LoVo (cell line): Measurements from ENCODE around the gene GARIN3.

Experiments used
- DNase-seq: peaks from one replicate; pipeline ENCODE4 v3.0.0-alpha.2; 2016; ENCODE audit warnings: low spot score

GARIN3 gene

DNA sequence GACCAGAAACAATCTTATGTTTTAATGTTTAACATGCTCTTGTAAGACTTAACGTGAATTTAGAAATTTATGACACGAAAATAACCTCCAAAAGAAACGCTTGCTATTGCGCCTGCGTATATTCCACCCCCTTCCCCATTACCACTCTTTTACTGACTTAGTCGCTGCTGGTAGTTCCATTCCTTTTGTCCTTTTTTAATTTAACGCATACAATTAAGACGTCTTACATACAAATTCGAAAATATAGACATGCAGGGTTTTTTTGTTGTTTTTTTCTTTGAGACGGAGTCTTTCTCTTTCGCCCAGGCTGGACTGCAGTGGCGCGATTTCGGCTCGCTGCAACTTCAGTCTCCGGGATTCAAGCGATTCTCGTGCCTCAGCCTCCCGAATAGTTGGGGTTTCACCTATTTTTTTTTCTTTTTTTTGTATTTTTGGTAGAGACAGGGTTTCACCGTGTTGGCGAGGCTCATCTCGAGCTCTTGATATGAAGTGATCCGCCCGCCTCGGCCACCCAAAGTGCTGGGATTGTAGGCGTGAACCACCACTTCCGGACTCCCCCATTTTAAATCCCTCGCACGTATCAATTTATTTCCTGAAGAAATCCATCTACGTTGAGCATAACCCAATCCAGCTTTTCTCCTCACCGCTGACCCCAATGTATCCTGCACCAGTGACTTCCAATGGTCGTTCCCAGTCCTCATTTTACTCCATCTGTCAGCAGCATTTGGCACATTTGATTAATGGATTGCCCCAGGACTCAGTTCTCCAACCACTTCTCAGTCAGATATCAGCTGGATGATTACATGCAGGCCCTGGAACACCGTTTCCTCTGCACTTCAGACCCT lies 22.7 kb downstream of the GARIN3 start:
- DNase-seq = no peak

DNA sequence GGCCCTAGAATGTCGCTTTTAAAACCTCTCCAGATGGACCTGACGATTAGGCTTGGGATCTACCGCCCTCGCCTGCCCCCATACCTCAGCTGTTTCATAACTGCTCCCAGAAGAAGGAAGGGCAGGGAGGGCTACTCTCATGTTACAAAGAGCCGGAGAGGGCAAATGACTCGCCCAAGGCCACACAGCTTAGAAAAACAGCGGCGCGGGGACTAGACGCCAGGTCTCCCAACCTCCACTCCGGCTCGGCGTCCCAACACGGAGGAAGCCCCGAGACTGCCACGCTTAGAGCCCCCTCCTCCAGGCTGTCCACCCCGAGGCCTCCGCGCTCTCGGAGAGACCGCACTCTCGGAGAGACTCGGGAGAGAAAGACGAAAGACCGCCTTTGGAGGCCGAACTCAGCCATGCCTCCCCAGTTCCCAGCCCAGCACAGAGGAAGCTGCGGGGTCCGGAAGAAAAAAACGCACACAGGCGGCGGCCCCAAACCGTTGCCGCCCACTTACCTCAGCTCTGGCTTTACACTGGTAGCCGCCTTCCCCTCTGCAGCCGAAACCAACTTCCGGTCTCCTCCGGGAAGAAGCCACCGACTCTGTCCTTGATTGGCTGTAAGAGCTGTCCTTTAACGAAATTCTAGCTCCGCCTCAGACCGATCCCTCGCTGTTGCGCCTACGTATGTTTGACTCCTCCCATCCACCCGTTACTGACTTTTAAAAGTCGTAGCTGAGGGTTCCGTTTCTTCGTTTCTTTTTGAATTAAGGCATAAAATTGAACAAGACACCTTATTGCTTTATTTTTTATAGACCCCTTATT lies 23.5 kb downstream of the GARIN3 start, which contains the start of gene MED7:
MED7 (minus strand) TSS at position 549 of the 810 bp plus-strand sequence. CDS start 3,434 bp downstream, outside the sequence.
- DNase-seq = peak; percentile 100

DNA sequence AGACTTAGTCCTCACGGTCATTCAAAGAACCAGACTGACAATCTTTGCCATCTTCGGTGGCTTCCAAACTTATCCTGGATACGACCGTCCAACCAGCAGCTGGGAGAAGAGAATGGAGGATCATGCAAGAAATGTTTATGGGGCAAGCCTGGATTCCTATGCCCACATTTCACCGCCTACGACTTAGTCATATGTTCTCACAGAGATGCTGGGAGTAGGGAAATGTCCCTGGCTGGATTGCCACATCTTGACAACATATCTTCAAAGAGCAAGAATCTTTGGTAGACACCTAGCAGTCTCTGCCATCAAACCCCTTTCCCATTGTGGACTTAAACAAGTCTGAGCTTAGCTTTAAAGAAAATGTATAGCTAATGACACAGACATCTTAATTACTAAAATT lies 28.4 kb downstream of the GARIN3 start:
- no peak for DNase-seq

DNA sequence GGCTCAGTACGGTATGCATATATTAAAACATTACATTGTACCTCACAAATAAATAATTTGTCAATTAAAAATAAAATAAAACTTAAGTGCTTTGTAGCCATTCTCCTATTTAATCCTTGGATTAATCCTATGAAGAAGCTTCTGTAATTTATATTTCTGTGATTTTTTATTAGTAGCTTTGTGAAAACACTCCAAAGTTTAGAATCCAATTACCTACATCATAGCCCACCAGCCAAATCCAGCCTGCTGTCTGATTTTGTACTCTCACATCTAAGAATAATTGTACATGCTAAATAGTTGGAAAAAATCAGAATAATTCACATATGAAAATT lies 33.8 kb downstream of the GARIN3 start:
- DNase-seq = no peak

DNA sequence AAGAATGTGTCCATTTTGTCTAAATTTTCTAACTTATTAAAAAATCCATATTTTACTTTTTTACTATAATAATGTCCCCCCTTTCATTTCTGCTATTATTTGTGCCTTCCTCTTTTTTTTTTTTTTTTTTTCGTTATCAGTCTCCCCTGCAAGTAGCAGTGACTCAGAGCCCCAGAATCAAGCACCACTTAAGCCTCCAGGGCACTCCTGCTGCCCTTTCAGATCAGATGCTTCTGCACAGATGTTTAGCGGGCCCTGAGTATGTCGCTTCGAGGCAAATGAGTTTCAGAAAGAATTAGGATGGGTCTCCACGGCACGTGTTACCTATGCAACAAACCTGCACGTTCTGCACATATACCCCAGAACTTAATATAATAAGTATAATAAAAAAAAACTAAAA lies 35.1 kb downstream of the GARIN3 start:
- no peak for DNase-seq

DNA sequence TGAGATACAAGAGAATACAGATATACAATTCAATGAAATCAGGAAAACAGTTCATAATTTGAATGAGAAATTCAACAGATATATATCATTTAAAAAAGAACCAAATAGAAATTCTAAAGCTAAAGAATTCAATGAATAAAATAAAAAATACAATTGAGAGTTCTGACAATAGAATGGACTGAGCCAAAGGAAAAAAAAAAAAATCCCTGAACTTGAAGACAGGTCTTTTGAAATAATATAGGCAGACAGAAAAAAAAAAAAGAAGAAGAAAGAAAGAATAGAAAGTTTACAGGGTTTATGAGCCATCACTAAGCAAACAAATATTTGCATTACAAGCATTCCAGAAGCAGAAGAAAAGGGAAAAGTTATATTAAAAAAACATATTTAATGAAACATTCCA lies 44.4 kb downstream of the GARIN3 start:
- no peak for DNase-seq

DNA sequence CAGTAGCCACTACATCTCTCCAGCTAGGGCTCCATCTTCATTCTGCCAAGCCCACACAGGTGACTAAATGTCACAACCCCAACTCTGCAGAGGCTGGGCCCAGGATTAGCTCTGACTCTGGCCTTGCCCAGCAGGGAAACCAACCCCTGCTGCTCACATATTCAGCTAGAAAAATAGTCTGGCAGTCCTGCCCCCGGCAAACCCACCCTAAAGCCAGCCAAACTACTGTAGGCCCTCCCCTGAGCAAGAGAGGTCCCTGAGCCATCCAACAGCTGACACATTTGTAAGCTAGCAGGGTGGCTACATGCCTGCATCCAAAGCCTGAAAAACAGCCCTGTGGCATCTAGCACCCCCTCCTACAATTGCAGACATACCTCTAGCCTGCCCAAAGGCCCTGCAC lies 46.0 kb downstream of the GARIN3 start:
- no peak for DNase-seq

DNA sequence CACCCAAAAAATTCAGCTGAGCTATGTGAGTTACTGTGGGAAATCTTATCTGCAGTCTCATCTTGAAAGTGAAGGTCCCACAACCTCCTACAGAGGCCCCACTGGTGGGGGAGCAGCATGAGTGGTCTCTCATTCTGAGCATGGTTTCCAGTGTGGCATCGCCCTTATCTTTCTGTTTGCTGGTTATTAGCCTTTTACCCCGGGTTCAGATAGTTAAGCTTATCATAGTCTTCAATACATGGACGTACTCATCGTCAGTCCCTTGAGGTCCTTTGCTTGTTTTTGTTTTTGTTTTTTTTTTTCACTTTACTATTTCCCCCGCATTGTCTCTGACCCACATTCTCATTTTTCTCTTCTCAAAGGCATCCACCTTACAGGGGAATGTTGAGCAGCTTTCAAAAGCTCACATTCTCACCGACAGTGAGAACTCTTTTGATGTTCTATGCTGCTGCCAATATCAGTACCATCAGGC lies 49.5 kb downstream of the GARIN3 start:
- no peak for DNase-seq

DNA sequence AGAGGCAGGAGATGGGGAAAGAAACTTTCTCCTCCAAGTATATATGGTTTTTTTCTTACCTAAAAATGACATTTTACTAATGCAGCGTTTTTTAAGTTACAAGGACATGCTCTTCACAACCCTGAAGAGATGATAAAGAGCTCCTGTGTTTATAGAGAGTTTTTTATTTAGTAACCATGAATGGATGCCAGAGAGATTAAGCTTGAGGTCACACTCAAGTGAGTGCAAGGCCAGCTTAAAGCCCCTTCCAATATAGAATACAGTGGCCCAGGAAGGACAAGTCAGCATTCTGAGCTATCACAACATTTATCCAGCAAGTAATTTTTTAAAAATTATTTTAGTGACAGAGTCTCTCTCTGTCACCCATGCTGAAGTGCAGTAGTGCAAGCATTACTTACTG lies 50.6 kb downstream of the GARIN3 start:
- no peak for DNase-seq

DNA sequence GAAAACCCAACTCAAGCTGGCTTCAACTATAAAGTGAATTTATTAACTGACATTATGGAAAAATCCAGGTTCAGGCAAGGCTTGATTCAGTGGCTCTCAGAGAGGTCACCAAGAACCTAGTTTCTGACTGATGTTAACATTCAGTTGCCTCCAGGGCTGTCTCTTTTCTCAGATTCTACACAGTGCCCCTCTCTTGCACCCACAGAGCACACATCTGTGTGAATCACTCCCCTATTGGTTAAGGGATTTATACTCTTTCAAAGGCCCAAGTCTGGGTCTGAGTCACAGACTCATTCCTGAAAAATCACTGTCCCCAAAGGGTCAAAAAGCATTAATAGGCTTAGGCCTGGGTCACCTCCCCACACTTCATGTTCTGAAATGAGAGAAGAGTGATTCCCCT lies 51.1 kb downstream of the GARIN3 start:
- DNase-seq = no peak

DNA sequence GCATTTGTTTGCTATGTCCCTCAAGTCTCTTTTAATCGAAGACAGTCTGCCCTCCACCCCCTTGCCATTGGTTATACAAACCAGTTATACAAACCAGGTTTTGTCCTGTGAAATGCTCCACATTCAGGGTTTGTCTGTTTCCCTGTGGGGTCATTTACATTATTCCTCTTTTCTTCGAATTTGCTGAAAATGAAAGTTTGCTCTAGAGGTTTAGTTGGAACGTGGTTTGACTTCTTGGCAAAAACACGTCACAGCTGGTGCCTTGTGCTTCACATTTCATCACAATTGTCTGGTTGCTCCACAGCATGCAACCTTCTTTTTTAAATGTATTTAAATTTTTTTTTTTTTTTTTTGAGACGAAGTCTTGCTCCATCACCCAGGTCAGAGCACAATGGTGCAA lies 53.1 kb downstream of the GARIN3 start:
- DNase-seq = no peak
